H1 (cell line): Measurements from ENCODE around the gene LIPM. TPM values are rescaled to one million over a fixed set of nuclear protein-coding genes. Genes with fewer than 3 reads are reported as not detected.

ENCODE experiments used
- CTCF ChIA-PET: fragments of 300-600 bp; sonication (Branson Sonifier 250); formaldehyde crosslinking; loops from one replicate; lab custom pipeline; 2021; ENCODE audit not compliant: partially characterized antibody; lab: Charles Lee
- POLR2A ChIA-PET: fragments of 300-600 bp; sonication (Branson Sonifier 250); formaldehyde crosslinking; loops from one replicate; lab custom pipeline; 2021; ENCODE audit warnings: inconsistent platforms; ENCODE audit not compliant: partially characterized antibody; lab: Charles Lee
- DNase-seq, 2 experiments: peaks; one replicate each; pipeline versions ENCODE4 v3.0.0 to v3.0.0-alpha.2; 2010 to 2022; ENCODE audit warnings: low spot score in 2 of 2, low read depth in 1 of 2, mixed read lengths in 1 of 2
- FAIRE-seq: peaks from 2 replicates; lab custom pipeline; 2011; peaks lifted over from hg19 to GRCh38; lab: Jason Lieb, UNC
- H2AFZ ChIP-seq: 2 replicates; pipeline ENCODE4 v1.8.1; 2012; ENCODE audit warnings: low read length, inconsistent platforms
- H2AK5ac ChIP-seq: 2 replicates; pipeline ENCODE4 v1.6.1; 2013; ENCODE audit warnings: low read depth, low read length
- H2BK120ac ChIP-seq: replicated peaks from 2 replicates; pipeline ENCODE3; 2013; ENCODE audit warnings: low read depth, low read length, inconsistent platforms
- H2BK12ac ChIP-seq: 2 replicates; pipeline ENCODE4 v1.6.1; 2013; ENCODE audit warnings: low read depth, low read length
- H2BK15ac ChIP-seq: 2 replicates; pipeline ENCODE4 v1.6.1; 2013; ENCODE audit warnings: low read length
- H2BK20ac ChIP-seq: 2 replicates; pipeline ENCODE4 v1.6.1; 2013; ENCODE audit warnings: low read length
- H2BK5ac ChIP-seq: 2 replicates; pipeline ENCODE4 v1.6.1; 2013; ENCODE audit warnings: low read depth, low read length
- H3K14ac ChIP-seq: 2 replicates; pipeline ENCODE4 v1.6.1; 2013; ENCODE audit warnings: inconsistent platforms; ENCODE audit not compliant: insufficient read length
- H3K18ac ChIP-seq: 2 replicates; pipeline ENCODE4 v1.6.1; 2013; ENCODE audit warnings: low read length; ENCODE audit errors: extremely low read depth
- H3K23ac ChIP-seq: 2 replicates; pipeline ENCODE4 v1.6.1; 2013; ENCODE audit warnings: inconsistent platforms; ENCODE audit not compliant: insufficient read length
- H3K23me2 ChIP-seq: 2 replicates; pipeline ENCODE4 v1.6.1; 2013; ENCODE audit warnings: low read depth, low read length
- H3K27ac ChIP-seq: 2 replicates; pipeline ENCODE4 v1.6.1; 2011; ENCODE audit warnings: low read depth, low read length, inconsistent platforms
- H3K27me3 ChIP-seq, 4 experiments: replicated peaks in 1 of 4; 1 replicate in 1 of 4; 2 replicates in 3 of 4; pipeline versions ENCODE4 v1.6.1 to v1.8.1; 2011 to 2013; ENCODE audit warnings: low read length in 3 of 4, mild to moderate bottlenecking in 3 of 4, inconsistent platforms in 2 of 4, mixed read lengths in 2 of 4, moderate library complexity in 1 of 4; ENCODE audit not compliant: control insufficient read depth in 3 of 4, insufficient read depth in 3 of 4; ENCODE audit errors: extremely low read depth in 1 of 4
- H3K36me3 ChIP-seq, 4 experiments: 2 replicates each; pipeline versions ENCODE4 v1.6.1 to v1.8.1; 2011 to 2013; ENCODE audit warnings: mild to moderate bottlenecking in 4 of 4, low read length in 3 of 4, moderate library complexity in 2 of 4, control low read depth in 1 of 4, inconsistent platforms in 1 of 4; ENCODE audit not compliant: insufficient read depth in 4 of 4, control insufficient read depth in 2 of 4
- H3K4ac ChIP-seq: replicated peaks from 2 replicates; pipeline ENCODE3; 2013; ENCODE audit warnings: low read length, low read depth, mixed read lengths, inconsistent platforms; ENCODE audit not compliant: insufficient read length
- H3K4me1 ChIP-seq, 4 experiments: replicated peaks in 1 of 4; 1 replicate in 1 of 4; 2 replicates in 3 of 4; pipeline versions ENCODE4 v1.6.1 to v1.8.1; 2011 to 2013; ENCODE audit warnings: low read length in 3 of 4, inconsistent platforms in 2 of 4, mixed read lengths in 1 of 4; ENCODE audit not compliant: insufficient read depth in 4 of 4, control insufficient read depth in 3 of 4
- H3K4me2 ChIP-seq, 2 experiments: 2 replicates each; pipeline versions ENCODE4 v1.6.1 to v1.8.1; 2011 to 2013; ENCODE audit warnings: low read depth in 2 of 2, low read length in 2 of 2, control low read depth in 1 of 2, inconsistent platforms in 1 of 2, mild to moderate bottlenecking in 1 of 2; ENCODE audit not compliant: insufficient read depth in 1 of 2
- H3K4me3 ChIP-seq, 4 experiments: fragments of 200-600, 300-600 bp in 1 of 4; sonication (generic), shearing (Covaris generic), sonication (Bioruptor Twin) in 1 of 4; 2 replicates each; pipeline versions ENCODE4 v1.5.1 to v1.8.1; 2011 to 2016; ENCODE audit warnings: low read length in 4 of 4, low read depth in 3 of 4, control low read depth in 2 of 4, inconsistent platforms in 2 of 4, mild to moderate bottlenecking in 2 of 4, mixed read lengths in 1 of 4, moderate library complexity in 1 of 4; ENCODE audit not compliant: insufficient read depth in 2 of 4; ENCODE audit errors: extremely low read depth in 1 of 4
- H3K56ac ChIP-seq: replicated peaks from 2 replicates; pipeline ENCODE3; 2013; ENCODE audit warnings: low read depth, mild to moderate bottlenecking, mixed read lengths, low read length, inconsistent platforms; ENCODE audit not compliant: insufficient read length
- H3K79me1 ChIP-seq: 2 replicates; pipeline ENCODE4 v1.6.1; 2013; ENCODE audit warnings: low read depth, low read length, control low read depth
- H3K79me2 ChIP-seq, 2 experiments: 2 replicates each; pipeline versions ENCODE4 v1.6.1 to v1.8.1; 2012 to 2013; ENCODE audit warnings: low read length in 2 of 2, mild to moderate bottlenecking in 2 of 2, inconsistent platforms in 1 of 2; ENCODE audit not compliant: insufficient read depth in 2 of 2, control insufficient read depth in 1 of 2
- H3K9ac ChIP-seq, 4 experiments: replicated peaks in 1 of 4; 1 replicate in 1 of 4; 2 replicates in 3 of 4; pipeline versions ENCODE4 v1.6.1 to v1.8.1; 2011 to 2013; ENCODE audit warnings: low read depth in 3 of 4, low read length in 3 of 4, control low read depth in 2 of 4, mild to moderate bottlenecking in 2 of 4, moderate library complexity in 2 of 4, inconsistent platforms in 1 of 4; ENCODE audit errors: extremely low read depth in 1 of 4
- H3K9me3 ChIP-seq, 2 experiments: 2 replicates each; pipeline versions ENCODE4 v1.6.1 to v1.8.1; 2012 to 2013; ENCODE audit warnings: mild to moderate bottlenecking in 2 of 2, moderate library complexity in 2 of 2, control low read depth in 1 of 2, inconsistent platforms in 1 of 2, low read depth in 1 of 2, low read length in 1 of 2, mixed read lengths in 1 of 2; ENCODE audit not compliant: insufficient read depth in 2 of 2
- H4K20me1 ChIP-seq, 2 experiments: replicated peaks in 1 of 2; 2 replicates each; pipeline versions ENCODE3 to v1.8.1; 2011 to 2013; ENCODE audit warnings: inconsistent platforms in 2 of 2, low read length in 2 of 2, mild to moderate bottlenecking in 1 of 2; ENCODE audit not compliant: insufficient read depth in 2 of 2, control insufficient read depth in 1 of 2
- H4K5ac ChIP-seq: 2 replicates; pipeline ENCODE4 v1.6.1; 2013; ENCODE audit warnings: low read length, low read depth, mixed read lengths, inconsistent platforms; ENCODE audit not compliant: insufficient read length
- H4K8ac ChIP-seq: 2 replicates; pipeline ENCODE4 v1.8.0; 2013; ENCODE audit warnings: mild to moderate bottlenecking, moderate library complexity, low read length, inconsistent platforms; ENCODE audit not compliant: insufficient read depth; ENCODE audit errors: extremely low read depth
- H4K91ac ChIP-seq: replicated peaks from 2 replicates; pipeline ENCODE3; 2013; ENCODE audit warnings: low read length, mixed read lengths, inconsistent platforms; ENCODE audit not compliant: insufficient read length
- CHD1 ChIP-seq: IDR thresholded peaks from 2 replicates; pipeline ENCODE4 v1.6.1; 2012; ENCODE audit warnings: low read depth, low read length, improper control_type of control experiment
- KDM1A ChIP-seq: fragments of 200-600, 300-600 bp; sonication (generic); IDR thresholded peaks from 2 replicates; pipeline ENCODE4 v1.7.1; 2016; ENCODE audit warnings: mild to moderate bottlenecking, low read length, borderline replicate concordance
- RAD21 ChIP-seq, 2 experiments: IDR thresholded peaks in 1 of 2; conservative IDR thresholded peaks in 1 of 2; 2 replicates each; pipeline ENCODE4 v1.6.1; 2011; ENCODE audit warnings: low read depth in 2 of 2, low read length in 2 of 2, improper control_type of control experiment in 1 of 2, inconsistent platforms in 1 of 2, mild to moderate bottlenecking in 1 of 2, moderate library complexity in 1 of 2
- WGBS, 2 experiments: shearing (Covaris generic) in 1 of 2; methylation state at CpG; one replicate each; pipeline versions ENCODE4 v1.1.6 to v1.1.7; 2013 to 2015; ENCODE audit warnings: low lambda C conversion rate in 2 of 2, mixed read lengths in 2 of 2, inconsistent platforms in 1 of 2, low coverage in 1 of 2, missing lambda C conversion rate in 1 of 2; ENCODE audit not compliant: insufficient replicate concordance in 2 of 2, insufficient coverage in 1 of 2, insufficient read length in 1 of 2; ENCODE audit errors: extremely low coverage in 1 of 2, missing lambda C conversion rate in 1 of 2; 5-methylcytosine and 5-hydroxymethylcytosine counted together
- polyA plus RNA-seq, 7 experiments: library from polyadenylated mRNA; depleted of rRNA in 3 of 7; stranded (reverse) in 5 of 7; unstranded in 2 of 7; fragments of >200 nt in 5 of 7; fragments of 200-250 nt in 2 of 7; gene quantifications; 1 replicate in 5 of 7; 2 replicates in 1 of 7; 4 replicates in 1 of 7; pipeline versions ENCODE4 v1.2.1 to v1.2.3, GENCODE V29; 2011 to 2013; ENCODE audit warnings: missing spikeins in 2 of 7, mixed read lengths in 2 of 7
- total RNA-seq: library from RNA; stranded (reverse); fragmentation: NEBNext Ultra II Directional; extraction: Animal tissue kit (Norgen Biotek cat#: 25700); gene quantifications from 2 replicates; pipeline ENCODE4 v1.2.1, GENCODE V29; 2021
- TF ChIP-seq, protein P1 (sequence below), 3 experiments: IDR thresholded peaks; 1 replicate in 2 of 3; 2 replicates in 1 of 3; pipeline versions ENCODE4 v1.5.1 to v1.6.1; 2011; ENCODE audit warnings: low read length in 3 of 3, mild to moderate bottlenecking in 3 of 3, inconsistent platforms in 2 of 3, low read depth in 1 of 3, moderate library complexity in 1 of 3; ENCODE audit not compliant: insufficient read depth in 1 of 3; ENCODE audit errors: control extremely low read depth in 1 of 3

The LIPM gene
- total and polyA plus RNA-seq, 2 of the 8 experiments (the other 6 are each of a cell fraction or from before 2014, with no cell fraction given): not detected

DNA sequence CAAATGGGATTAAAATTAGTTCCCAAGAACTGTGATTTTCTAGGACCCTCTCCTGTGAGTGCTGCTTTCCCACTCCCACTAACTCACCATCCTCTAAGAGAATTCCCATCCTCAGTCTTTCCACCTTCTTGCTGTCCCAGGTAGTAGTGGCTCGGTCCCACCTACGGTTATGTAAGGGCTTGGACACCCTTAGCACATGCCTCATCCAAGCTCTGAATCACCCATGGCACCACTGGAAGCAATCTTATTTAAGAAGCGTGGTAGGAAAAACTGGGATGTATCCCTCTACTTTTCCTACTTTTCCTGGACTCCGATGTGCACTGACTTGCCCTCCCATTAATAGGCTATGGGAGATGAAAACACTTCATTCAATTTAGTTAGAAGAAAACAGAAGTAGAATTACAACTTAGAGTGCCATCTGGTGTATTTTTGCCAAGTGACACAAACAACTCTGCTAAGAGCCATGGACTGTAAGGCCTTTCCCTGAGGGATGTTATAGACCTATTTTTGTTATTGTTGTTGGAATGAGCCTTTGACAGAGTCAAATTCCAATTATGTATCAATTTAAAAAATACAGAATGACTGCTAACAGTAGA lies 62.8 kb downstream of the LIPM start:
- no peak overlapping the region for H2AK5ac ChIP-seq
- H4K91ac ChIP-seq: no peak overlapping the region
- H2BK5ac ChIP-seq: no peak overlapping the region
- no peak overlapping the region for H4K5ac ChIP-seq
- H3K4ac ChIP-seq: no peak overlapping the region
- no peak overlapping the region for H3K27ac ChIP-seq
- no peak overlapping the region for H2BK20ac ChIP-seq
- no peaks in the 10 kb centered on the region for H3K27me3 ChIP-seq
- H3K4me2 ChIP-seq: no peak overlapping the region
- H3K9ac ChIP-seq: no peak overlapping the region
- 91% methylated on average over 4 of the region's 4 CpGs; no CpG with 5 or more reads in 1 of the 2 experiments for WGBS, 2 experiments
- no peaks in the 10 kb centered on the region for H3K23me2 ChIP-seq
- H3K56ac ChIP-seq: no peak overlapping the region
- no peaks in the 10 kb centered on the region for H3K79me1 ChIP-seq
- TF ChIP-seq RAD21 (IDR thresholded peaks at IDR 0.05 in 1 of 2, conservative IDR thresholded peaks at IDR 0.05 in 1 of 2; ENCODE audit: low read depth in 2 of 2, low read length in 2 of 2) (peak; percentile 7 to 15; a peak in 1 of 4 replicates), CHD1 (no peak), KDM1A (no peak)
- TF ChIP-seq, protein P1, sequence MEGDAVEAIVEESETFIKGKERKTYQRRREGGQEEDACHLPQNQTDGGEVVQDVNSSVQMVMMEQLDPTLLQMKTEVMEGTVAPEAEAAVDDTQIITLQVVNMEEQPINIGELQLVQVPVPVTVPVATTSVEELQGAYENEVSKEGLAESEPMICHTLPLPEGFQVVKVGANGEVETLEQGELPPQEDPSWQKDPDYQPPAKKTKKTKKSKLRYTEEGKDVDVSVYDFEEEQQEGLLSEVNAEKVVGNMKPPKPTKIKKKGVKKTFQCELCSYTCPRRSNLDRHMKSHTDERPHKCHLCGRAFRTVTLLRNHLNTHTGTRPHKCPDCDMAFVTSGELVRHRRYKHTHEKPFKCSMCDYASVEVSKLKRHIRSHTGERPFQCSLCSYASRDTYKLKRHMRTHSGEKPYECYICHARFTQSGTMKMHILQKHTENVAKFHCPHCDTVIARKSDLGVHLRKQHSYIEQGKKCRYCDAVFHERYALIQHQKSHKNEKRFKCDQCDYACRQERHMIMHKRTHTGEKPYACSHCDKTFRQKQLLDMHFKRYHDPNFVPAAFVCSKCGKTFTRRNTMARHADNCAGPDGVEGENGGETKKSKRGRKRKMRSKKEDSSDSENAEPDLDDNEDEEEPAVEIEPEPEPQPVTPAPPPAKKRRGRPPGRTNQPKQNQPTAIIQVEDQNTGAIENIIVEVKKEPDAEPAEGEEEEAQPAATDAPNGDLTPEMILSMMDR (IDR thresholded peaks at IDR 0.05; ENCODE audit: control extremely low read depth in 1 of 3, insufficient read depth in 1 of 3, low read depth in 1 of 3, low read length in 3 of 3): peak in 1 of 3 experiments; percentile 16; a peak in 2 of 4 replicates
- H3K4me1 ChIP-seq: no peaks in the 10 kb centered on the region
- no peaks in the 10 kb centered on the region for H4K20me1 ChIP-seq
- H2BK12ac ChIP-seq: no peak overlapping the region
- H3K23ac ChIP-seq: no peak overlapping the region
- H3K14ac ChIP-seq: no peak overlapping the region
- no peak overlapping the region for H2AFZ ChIP-seq
- ChIA-PET POLR2A (no interaction called here), CTCF (interaction anchor here (1.2 to 2.7 kb wide), 5 partner anchors 14 to 69 kb away, joined by 3 to 12 read pairs (median 4); partner anchors contain the start of gene STAMBPL1)
- no peak for FAIRE-seq
- H4K8ac ChIP-seq: no peak overlapping the region
- H3K4me3 ChIP-seq: no peak overlapping the region
- H3K79me2 ChIP-seq: no peaks in the 10 kb centered on the region
- no peaks in the 10 kb centered on the region for H3K9me3 ChIP-seq
- no peaks in the 10 kb centered on the region for H3K36me3 ChIP-seq
- H3K18ac ChIP-seq: no peak overlapping the region
- H2BK120ac ChIP-seq: no peak overlapping the region
- no peak for DNase-seq
- no peak overlapping the region for H2BK15ac ChIP-seq
